ENCODE measurements around the gene CNN1. TPM values are rescaled to one million over a fixed set of nuclear protein-coding genes. Genes with fewer than 3 reads are reported as not detected.

The CNN1 gene
- total RNA-seq, 1 experiment from 2014 or later: 15.7 TPM

GRCh38 chr19:11530432-11530831 lies 8.2 kb upstream of the CNN1 start:
- Histone ChIP-seq H3K9ac (ENCODE audit: extremely low read depth, insufficient read length, low read length) (no peak overlapping the region), H3K4me1 (ENCODE audit: insufficient read depth, low read length) (no peaks in the 10 kb centered on the region; the same call in 1 of the 2 replicates), H3K27me3 (ENCODE audit: insufficient read depth, low read length) (no peaks in the 10 kb centered on the region), H3K4ac (ENCODE audit: low read depth, low read length) (no peak overlapping the region), H2BK12ac (ENCODE audit: insufficient read length, low read depth, low read length) (no peak overlapping the region), H3K9me3 (ENCODE audit: control insufficient read depth, low read depth, low read length) (no peaks in the 10 kb centered on the region), H4K20me1 (ENCODE audit: control insufficient read depth, insufficient read depth, insufficient read length) (no peaks in the 10 kb centered on the region), H2BK15ac (ENCODE audit: low read depth, low read length) (no peak overlapping the region), H3K79me1 (ENCODE audit: insufficient read depth, low read depth, low read length, poor library complexity, severe bottlenecking) (no peaks in the 10 kb centered on the region), H3K23me2 (ENCODE audit: insufficient read length, low read depth, low read length, poor library complexity, severe bottlenecking) (peaks cover 7% of the 10 kb centered on the region), H3K23ac (ENCODE audit: insufficient read length, low read depth, low read length) (no peak overlapping the region), H2BK5ac (ENCODE audit: insufficient read length, low read length) (no peak overlapping the region), H3K18ac (ENCODE audit: insufficient read length, low read depth, low read length) (no peak overlapping the region), H4K5ac (ENCODE audit: insufficient read length, low read depth, low read length) (no peak overlapping the region), H3T11ph (ENCODE audit: low read length) (no peak overlapping the region), H4K91ac (ENCODE audit: insufficient read length, low read depth, low read length) (no peak overlapping the region), H3K4me2 (ENCODE audit: insufficient read depth, insufficient read length, low read length) (no peak overlapping the region), H4K8ac (replicated peaks; ENCODE audit: insufficient read length, low read depth, low read length) (no peak overlapping the region), H2AK5ac (ENCODE audit: insufficient read length, low read length) (no peak overlapping the region), H3K79me2 (ENCODE audit: insufficient read depth, low read length) (no peaks in the 10 kb centered on the region), H2BK120ac (ENCODE audit: low read depth, low read length, poor library complexity, severe bottlenecking) (no peak overlapping the region), H2BK20ac (ENCODE audit: low read depth, low read length, poor library complexity, severe bottlenecking) (no peak overlapping the region), H3K27ac (ENCODE audit: insufficient read length, low read depth, low read length) (no peak overlapping the region), H2AFZ (ENCODE audit: low read length) (no peak overlapping the region), H3K56ac (ENCODE audit: insufficient read length, low read depth, low read length) (no peak overlapping the region), H3K14ac (ENCODE audit: insufficient read depth, low read length) (no peak overlapping the region)
- Mint-ChIP-seq H3K36me3 (ENCODE audit: insufficient read depth in 1 of 3, low read depth in 3 of 3) (peaks cover 0 to 4% (median 0%) of the 10 kb centered on the region in 3 experiments; a peak in 1 of 7 replicates), H3K27me3 (ENCODE audit: low read depth) (peaks cover 20% of the 10 kb centered on the region), H3K4me3 (no peak overlapping the region), H3K27ac (no peak overlapping the region), H3K4me1 (peaks cover 8 to 15% of the 10 kb centered on the region in 2 experiments), H3K9me3 (no peaks in the 10 kb centered on the region)
- TF ChIP-seq, protein P1, sequence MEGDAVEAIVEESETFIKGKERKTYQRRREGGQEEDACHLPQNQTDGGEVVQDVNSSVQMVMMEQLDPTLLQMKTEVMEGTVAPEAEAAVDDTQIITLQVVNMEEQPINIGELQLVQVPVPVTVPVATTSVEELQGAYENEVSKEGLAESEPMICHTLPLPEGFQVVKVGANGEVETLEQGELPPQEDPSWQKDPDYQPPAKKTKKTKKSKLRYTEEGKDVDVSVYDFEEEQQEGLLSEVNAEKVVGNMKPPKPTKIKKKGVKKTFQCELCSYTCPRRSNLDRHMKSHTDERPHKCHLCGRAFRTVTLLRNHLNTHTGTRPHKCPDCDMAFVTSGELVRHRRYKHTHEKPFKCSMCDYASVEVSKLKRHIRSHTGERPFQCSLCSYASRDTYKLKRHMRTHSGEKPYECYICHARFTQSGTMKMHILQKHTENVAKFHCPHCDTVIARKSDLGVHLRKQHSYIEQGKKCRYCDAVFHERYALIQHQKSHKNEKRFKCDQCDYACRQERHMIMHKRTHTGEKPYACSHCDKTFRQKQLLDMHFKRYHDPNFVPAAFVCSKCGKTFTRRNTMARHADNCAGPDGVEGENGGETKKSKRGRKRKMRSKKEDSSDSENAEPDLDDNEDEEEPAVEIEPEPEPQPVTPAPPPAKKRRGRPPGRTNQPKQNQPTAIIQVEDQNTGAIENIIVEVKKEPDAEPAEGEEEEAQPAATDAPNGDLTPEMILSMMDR (conservative IDR thresholded peaks at IDR 0.05): peak; percentile 61
- WGBS (ENCODE audit: extremely low coverage, insufficient read length, low lambda C conversion rate): no CpG with 5 or more reads among the region's 9 CpGs
- peak; percentile 96 for DNase-seq
